Left kidney (tissue), 2 donors: ENCODE data around the gene CALU. TPM values are rescaled to one million over a fixed set of nuclear protein-coding genes. Genes with fewer than 3 reads are reported as not detected.

Source experiments
- DNase-seq: peaks from one replicate; pipeline ENCODE4 v3.0.0-alpha.2; 2013
- polyA plus RNA-seq: library from polyadenylated mRNA; unstranded; fragments of 120-200 nt; gene quantifications from one replicate; pipeline ENCODE4 v1.2.1, GENCODE V29; 2013; ENCODE audit not compliant: insufficient read length

The CALU gene
- polyA plus RNA-seq, 1 donor: 206 TPM

DNA sequence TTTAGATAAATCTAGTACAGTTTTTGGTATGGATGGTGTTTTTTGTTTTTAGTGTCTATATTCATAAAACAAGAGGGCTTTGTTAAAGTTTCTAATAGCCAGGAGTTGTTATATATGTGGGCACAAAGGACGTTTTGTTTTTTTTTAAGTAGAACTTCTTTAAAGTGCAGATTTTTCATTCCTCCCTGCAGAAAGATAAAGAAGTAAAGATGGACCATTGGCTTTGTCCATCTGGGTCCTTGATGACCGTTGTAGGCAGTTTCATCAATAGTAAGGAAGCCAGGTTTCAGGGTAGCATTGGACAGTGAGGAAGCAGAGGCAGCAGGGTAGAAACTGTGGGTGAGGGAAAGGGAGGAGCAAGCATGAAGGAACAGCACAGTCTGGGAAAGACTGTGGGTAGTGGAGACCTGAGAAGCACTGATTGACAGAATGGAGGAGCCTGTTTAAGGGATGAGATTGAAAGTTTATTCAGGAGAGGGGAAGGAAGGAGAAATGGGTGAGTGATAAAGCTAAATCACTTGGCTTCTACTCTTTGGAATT, 5.3 kb downstream of the CALU start:
- DNase-seq: no peak

DNA sequence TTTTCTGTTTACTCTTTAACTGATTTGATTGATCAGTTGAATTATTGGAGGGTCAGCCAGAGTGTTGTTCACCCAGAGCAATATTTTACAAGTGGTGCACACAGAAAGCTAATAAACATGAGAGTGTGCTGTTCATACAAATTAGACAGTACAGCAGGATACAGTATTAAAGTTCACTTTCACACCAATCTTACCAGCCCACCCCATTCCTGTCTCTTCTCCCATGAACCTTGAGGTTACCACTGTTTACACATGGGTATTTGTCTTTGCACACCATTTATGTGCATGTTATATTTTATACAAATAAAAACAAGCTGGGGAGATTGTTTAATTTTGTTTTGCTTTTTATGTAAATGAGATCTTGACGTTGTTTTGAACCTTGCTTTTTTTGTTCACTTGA, 6.5 kb downstream of the CALU start:
- no peak for DNase-seq

DNA sequence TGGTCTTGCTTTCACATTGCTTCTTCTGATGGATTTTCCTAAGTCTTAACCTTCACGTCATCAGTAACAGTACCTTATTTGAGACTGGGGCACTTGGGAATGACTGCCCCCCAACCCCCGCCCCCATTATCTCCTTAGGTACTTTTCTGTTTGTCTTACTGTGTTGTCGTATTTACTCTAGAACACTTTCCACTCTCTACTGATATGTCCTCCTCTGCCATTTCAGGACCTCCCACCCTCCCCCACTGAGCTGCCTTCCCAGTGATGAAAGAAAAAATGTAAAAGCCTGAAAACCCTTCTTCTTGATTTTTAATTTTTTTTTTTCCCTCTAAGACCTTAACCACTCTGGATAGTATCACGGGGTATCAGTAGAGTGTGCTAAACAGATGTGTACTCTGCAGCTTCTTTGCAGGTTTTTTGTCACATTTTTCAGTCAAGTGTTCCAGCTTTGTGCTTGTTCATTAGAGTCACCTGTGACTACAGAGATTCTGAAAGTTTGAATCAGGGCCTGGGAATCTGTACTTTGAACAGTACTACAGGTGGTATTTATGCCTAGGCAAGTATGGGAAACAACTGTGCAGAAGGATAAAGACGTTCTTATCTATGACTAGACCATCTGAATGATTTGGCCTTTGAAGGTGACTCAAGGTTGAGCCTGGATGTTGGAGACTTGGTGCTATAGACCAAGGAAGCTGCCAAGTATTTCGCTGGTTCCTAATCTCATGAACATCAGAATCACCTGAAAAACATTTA, 8.3 kb downstream of the CALU start:
- no peak for DNase-seq

DNA sequence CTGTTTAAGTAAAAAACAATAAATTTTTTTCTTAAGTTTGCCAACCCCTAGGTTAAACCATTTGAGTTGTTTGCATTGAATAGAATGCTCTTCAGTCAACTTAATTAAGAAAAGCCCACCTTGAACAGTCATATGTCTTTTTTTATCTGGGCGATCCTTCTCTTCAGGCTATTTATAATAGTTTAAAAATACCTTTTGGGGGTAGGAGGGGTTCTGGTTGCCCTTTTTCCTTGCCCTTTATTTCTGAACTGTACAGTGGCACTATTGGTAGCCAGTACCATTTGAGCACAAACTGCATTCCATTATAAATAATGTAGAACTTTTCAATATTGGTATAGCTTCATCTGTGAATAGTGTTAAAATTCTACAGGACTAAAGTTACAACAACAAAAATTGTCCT, 13.1 kb downstream of the CALU start:
- no peak for DNase-seq

DNA sequence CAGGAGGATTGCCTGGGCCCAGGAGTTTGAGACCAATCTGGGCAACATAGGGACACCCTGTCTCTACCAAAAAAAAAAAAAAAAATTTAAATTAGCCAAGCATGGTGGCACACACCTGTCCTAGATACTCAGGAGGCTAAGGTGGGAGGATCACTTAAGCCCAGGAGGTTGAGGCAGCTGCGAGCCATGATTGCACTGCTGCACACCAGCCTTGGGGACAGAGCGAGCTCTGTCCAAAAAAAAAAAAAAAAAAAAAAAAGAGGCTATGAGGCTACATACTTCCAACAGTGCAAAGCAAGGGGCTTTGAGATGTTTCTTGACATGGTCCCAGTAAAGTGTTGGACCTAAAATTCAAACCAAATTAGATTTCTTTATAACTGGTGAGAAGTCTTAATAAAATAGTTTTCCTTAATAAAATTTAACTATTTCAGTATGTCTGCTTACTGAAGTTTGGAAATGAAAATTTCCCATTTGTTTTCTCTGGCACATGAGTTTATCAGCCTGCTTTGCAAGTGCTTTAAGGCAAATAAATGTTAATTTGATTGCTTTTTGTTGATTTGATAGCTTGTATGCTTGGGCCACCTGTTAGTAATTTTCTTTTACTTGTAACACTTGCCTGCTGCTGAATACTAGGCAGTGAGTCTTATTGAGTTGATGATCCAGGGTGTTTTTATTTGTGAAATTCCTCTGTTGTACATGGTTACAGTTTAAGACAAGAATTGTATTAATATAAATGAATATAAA, 16.1 kb downstream of the CALU start:
- DNase-seq: no peak

DNA sequence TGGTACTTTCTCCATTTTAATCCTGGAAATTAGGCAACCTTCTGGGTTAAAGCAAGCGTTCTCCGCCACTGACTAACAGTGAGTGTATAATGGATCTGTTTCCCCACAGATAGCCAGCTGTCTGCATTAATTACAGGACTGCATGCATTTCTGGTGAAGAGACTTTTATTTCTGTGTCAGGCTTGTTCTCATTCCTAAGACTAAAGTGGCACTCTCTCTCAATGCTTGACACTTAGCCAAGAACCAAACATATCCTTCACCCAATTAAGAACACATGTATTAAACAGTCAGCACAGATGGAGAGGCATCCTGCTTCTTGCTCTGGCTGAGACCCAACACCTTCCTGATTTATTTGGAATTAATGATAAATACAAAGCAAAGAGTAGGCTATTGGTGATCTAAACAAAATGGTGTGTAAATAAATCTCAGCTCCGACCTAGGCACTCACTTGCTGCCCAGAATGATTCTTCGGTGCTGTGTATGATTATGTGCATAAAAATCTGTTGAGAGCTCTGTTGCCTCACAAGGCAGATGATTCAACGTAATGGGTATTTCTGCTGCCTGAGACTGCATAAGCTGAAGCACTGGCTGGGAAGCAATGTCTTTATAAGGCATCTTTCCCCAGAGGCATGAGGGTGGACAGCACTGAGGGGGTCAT, 16.8 kb downstream of the CALU start:
- DNase-seq: no peak

DNA sequence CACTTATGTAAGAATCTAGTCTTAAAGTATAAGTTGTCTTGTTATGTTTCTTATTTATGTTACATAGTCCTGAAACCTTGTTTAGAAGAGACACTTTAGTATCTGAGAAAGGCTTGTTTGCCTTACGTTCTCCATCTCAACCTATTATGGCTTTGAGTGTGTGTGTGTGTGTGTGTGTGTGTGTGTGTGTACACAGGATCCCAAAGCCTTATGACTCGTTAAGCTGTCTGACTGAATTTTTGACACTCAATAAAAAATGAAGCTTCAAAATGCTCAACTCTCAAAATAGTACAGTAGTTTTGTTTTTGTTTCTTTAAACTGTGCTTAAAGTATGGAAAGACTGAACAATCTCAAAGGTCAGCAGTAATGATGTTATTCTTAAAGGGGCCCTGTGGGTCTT, 18.0 kb downstream of the CALU start:
- DNase-seq: no peak

DNA sequence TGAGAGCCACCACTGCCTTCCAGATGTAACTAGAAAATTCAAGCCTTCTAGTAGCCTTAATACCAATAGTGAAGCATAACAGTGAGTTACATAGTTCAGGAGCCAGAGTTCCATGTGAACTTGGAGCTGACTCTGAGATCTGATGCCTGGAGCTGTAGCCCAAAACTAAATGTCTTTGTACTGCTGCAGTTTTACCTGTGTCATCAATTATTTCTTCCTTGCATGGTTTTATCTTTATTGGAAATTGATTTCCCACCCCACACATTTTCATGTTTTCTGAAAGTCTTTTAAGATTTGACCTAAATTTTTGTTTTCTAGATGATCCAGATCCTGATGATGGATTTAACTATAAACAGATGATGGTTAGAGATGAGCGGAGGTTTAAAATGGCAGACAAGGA, 19.4 kb downstream of the CALU start:
- no peak for DNase-seq

DNA sequence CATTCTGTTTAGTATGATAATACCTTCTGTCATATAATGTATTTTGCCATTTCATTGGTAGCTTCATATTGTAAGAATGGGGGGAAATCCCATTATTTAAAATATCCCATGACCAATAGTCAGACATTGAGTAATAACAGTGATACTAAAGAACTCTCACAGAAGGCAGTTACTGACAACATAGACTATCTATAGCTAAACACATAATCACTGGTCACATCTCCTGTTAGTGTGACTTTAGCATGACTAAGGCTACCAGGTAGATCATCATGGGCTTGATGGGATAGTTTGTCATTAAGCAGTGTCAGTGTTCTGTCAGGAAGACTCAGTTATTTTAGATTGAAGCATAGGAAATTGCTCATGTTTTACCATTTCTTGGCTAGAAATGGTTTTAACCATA, 20.1 kb downstream of the CALU start:
- DNase-seq: no peak

DNA sequence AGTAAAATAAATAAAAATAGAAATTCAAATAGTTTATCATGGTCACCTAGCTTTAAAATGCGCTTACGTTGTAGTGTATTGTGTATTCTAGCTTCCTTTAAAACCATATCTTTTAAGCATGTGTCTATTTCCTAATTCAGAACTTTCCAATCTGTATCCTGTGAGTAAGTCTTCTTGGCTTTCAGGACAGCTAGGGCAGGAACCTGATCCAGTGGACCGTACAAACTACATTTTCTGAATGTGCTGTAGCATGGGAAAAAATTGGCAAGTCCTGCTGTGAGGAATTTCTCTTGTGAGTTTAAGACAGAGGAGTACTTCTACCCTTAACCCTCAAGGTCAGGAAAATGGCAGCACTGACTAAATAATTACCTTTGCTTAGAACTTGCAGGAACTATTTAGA, 24.4 kb downstream of the CALU start:
- no peak for DNase-seq

DNA sequence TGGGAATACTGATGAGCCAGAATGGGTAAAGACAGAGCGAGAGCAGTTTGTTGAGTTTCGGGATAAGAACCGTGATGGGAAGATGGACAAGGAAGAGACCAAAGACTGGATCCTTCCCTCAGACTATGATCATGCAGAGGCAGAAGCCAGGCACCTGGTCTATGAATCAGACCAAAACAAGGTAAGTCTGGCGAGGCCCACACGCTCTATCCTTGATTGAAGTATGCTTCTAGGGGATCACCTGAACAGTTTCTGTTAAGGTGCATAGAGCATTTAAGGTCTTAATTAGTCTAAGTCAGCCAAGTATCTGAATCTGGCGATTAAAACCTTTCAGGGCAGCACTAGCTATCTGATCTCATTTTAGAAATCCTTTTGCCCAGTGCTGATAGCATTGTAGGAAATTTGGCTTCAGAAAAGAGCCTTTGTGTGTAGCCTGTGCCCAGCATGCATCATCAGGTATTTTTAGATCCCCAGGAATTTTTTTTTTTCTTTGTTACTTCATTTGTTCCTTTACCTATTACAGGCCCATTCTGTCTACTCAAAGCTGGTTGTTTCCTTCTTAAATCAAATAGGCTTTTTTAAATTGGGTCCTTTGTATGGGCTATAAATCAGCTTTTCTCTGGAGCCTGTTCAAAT, 28.4 kb downstream of the CALU start:
- no peak for DNase-seq

DNA sequence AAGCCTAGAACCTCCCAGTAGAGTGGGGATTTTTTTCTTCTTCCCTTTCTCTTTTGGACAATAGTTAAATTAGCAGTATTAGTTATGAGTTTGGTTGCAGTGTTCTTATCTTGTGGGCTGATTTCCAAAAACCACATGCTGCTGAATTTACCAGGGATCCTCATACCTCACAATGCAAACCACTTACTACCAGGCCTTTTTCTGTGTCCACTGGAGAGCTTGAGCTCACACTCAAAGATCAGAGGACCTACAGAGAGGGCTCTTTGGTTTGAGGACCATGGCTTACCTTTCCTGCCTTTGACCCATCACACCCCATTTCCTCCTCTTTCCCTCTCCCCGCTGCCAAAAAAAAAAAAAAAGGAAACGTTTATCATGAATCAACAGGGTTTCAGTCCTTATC, 31.1 kb downstream of the CALU start:
- no peak for DNase-seq

DNA sequence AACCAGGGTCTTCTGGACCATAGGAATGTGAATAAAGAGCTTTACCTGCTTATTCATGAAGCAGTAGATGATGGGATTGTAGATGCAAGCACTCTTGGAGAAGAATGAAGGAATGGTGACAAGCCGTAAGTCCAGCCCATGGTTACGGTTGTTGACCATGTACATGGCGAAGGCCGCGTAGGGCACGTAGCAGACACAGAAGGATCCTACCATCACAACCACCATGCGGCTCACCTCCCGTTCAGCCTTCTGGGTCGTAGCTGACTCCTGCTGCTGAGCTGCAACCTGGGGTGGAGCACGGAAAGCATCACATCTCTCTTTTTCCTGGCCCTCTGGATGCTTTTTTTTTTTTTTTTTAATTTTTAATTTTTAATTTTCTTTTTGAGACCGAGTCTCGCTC, 34.4 kb downstream of the CALU start:
- no peak for DNase-seq

DNA sequence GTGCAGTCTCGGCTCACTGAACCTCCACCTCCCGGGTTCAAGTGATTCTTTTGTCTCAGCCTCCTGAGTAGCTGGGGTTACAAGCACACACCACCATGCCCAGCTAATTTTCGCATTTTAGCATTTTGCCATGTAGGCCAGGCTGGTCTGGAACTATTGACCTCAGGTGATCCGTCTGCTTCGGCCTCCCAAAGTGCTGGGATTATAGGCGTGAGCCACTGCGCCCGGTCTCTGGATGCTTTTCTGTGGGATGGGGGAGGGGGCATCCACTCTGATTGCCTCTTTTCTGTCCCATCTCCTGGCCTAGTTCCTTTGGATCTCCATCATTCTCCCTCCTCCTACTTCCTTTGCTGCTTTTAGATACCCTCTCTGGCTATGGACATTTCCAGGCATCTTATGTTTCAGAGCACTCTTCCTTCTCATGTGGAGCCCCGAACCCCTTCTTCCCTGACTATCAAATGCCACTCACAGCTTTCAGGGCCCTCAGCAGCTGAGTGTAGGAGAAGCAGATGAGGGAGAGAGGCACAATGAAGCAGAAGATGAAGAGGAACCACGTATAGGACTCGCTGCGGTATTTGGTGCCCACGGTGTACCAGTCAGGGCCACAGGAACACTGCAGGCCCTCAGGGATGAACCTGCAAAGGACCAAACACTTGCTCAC, 35.0 kb downstream of the CALU start:
- no peak for DNase-seq

DNA sequence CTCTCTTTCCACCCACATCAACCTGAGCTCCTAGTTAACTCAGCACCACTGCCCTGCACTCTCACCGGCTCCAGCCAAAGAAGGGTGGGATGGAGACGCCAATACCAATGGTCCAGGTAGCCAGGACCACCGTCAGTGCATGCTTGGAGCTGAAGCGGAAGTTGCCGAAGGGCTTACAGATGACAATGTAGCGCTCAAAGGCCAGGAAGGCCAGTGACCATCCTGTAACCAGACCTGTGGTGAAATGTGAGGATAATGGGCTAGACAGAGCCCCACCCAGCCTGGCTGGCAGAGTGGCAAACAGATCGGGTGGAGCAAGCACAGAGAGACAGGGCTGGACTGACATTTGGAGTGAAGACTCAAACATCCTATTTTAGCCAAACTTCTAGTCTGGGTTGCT, 35.8 kb downstream of the CALU start:
- no peak for DNase-seq

DNA sequence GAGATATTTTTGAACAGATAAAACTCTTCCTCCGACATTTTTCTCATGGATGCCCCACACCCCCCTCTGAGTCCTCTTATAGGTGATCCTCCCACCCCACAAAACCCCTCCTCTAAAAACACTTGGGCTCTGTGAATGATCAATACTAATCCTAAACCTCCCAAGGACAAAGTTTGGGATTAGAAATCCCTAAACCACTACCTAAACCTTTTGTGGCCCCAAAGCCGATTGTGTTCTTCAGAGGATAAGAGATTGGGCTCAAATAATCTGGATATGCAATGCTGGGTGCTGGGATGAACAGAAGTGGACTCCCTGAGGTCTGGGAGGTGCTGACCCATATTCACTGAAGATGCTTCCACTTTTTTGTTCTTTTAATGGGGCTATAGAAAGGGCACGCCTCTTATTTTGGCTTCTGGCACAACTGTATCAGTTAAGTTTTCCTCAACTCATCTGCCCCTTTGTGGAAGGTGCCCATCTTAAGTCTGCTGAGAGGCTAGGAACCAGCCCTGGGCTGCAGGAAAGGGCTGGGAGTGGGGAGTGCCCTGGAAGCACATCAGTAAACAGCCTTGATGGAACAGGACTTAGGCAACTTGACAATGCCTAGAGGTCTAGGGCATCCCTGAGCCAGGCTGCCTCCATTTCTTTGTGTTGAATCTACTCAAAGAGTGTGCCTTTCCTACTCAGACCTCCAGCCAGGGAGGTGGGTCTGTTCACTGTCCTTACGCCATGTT, 36.8 kb downstream of the CALU start, which contains the start of gene OPN1SW:
Gene OPN1SW, minus strand, starts transcription at position 51 of the 731 bp plus-strand sequence. Its CDS starts 13 bp downstream, at position 38.
- DNase-seq: no peak

DNA sequence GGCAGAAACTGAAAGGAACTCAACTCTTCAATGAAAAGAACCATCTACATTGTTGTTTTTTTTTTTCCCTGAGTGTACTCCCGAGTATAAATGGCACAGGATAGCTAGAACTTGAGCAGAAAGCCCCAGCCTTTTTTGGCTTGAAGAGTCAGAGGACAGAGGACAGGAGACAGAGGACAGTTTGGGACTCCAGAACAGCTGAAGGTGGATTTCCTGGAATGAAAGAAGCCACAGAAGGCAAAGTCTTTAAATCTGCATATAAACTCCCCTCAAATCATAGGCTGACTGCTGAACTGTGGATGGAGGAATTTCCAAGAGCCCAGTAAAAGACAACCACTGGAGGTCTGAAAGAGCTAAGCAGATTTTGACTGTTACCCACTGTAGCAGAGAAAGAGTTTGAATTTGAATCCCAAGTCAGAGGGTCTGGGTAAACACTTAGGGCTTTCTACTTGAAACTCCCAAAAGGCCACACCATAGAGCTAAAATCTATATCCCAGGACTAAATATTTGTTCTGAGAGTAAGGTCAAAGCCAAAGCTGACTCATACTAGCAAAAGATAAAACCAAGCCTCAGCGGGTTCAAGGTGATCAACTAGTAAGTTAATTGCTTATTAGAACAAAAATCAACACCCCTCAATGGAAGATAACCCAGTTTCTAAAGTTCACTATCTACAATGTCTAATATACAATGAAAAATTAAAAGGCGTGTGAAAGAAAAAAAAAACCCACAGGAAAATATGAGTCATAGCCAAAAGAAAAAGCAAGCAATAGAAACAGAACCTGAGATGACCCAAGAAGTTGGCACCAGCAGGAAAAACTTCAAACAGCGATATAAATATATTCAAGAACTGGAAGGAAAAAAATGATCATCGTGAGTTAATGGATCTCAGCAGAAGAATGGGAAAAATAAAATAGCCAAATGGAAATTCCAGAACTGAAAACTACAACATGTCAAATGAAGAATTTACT, 38.3 kb downstream of the CALU start:
- no peak for DNase-seq

DNA sequence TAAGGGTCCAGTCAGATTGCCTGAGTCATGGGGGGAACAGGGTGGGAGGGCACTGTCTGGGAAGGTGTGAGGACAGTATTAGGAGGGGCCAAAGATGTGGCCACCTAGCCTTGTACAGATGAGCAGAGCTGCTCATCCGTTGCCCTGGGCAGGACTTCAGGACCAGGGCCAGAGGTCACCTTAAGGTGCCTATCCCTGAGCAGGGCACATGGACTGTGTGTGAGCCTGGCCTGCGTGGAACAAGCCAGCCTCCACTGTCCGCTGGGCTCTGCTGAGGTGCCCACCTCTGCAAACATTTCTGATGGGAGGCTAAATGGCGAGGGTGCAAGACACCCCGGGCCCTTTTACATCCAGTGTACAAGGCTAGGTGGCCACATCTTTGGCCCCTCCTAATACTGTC, 39.8 kb downstream of the CALU start:
- DNase-seq: no peak

DNA sequence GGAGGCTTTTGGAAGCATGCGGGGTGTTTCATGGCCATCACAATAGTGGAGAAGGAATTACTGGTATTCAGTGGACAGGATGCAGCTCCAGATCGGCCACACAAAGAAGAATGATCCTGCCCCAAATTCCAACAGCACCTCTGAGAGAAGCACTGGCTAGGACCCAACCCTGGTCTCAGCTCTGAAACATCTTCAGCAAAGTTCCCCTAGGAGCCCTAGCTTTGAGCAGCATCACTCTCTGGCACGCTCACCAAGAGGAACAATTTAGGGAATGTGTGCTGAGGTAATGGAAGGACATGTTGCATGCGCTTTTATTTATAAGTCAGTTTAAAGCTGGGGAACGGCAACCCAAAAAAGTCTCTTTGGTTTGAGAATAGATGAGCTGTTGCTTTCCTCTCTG, 42.0 kb downstream of the CALU start:
- DNase-seq: no peak

DNA sequence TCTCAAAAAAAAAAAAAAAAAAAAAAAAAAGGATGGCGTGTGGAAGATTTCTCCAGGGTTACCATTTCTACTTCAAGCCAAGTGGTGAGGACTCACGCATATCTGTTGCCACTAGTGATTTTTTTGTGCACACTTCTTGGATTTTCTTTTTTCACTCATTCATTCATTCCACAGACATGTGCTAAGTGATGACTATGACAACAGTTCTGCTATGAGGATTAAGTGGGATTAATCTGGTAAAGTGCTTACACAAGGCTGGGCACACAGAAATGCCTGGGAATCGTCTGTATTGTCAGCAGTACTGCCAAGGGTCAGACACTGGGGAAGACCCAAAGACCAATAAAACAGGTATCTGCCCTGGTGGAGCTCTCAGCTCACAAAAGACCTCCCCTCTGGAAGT, 42.7 kb downstream of the CALU start:
- no peak for DNase-seq
